NCI-H1417 treated with DMSO at 0.1 percent for 48 hours (cell line): Measurements from ENCODE around the gene PDK1.

Experiments
- DNase-seq: peaks from one replicate; lab custom pipeline; 2025; lab: John Stamatoyannopoulos, UW

The PDK1 gene

DNA sequence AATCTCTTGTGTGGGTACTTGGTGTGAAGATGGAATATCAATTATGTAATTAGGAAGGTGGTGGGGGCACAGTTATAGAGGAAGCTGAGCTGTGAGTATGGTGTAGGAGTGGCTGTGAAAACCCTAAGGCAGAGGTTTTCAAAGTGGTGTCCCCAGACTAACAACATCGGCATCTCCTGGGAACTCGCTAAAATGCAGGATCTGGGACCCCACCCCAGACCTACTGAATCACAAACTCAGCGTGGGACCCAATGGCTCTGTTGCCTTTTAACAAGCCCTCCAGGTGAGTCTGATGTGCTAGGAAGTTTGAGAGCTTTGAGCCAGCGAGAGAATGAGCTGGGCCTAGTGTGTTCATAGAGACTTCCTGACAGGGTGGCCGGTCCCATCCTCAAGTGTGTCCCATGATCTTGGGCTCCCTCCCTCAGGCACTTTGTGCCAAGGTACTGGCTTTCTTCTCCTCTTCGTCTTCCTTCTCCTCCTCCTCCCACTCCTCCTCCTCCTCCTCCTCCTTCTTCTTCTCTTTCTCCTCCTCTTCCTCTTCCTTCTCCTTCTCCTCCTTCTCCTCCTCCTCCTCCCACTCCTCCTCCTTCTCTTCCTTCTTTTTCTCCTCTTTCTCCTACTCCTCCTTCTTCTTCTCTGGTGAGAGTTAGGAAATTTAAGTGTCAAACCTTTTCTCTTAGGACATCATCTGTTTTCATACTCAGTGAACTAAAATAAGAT lies 86.6 kb downstream of the PDK1 start:
- no peak for DNase-seq

GRCh38 chr2:172643142-172643541 lies 87.3 kb downstream of the PDK1 start:
- DNase-seq: no peak

- no peak for DNase-seq
Observed at GRCh38 chr2:172647439-172647838, 91.5 kb downstream of the PDK1 start.

- no peak for DNase-seq
Observed at GRCh38 chr2:172655091-172655837, 99.4 kb downstream of the PDK1 start.

- DNase-seq: no peak
Observed at GRCh38 chr2:172655838-172656573, 100.1 kb downstream of the PDK1 start.
